Spleen (tissue), 11 donors: Measurements from ENCODE around the gene CUL9. TPM values are rescaled to one million over a fixed set of nuclear protein-coding genes. Genes with fewer than 3 reads are reported as not detected.

Experiments
- DNase-seq: peaks from one replicate; pipeline ENCODE4 v3.0.0-alpha.2; 2020
- H3K27ac ChIP-seq, 8 donors: fragments of 200-600 bp; sonication (generic) in 7 of 8; 1 replicate in 4 of 8; 2 replicates in 4 of 8; pipeline versions ENCODE4 v1.5.0 to v1.8.0; 2016 to 2021; ENCODE audit warnings: inconsistent platforms in 4 of 8, mild to moderate bottlenecking in 4 of 8, moderate library complexity in 1 of 8
- H3K27me3 ChIP-seq, 7 donors: fragments of 200-600 bp; sonication (generic) in 6 of 7; replicated peaks in 1 of 7; 1 replicate in 4 of 7; 2 replicates in 3 of 7; pipeline versions ENCODE4 v1.5.0 to v1.8.0; 2016 to 2021; ENCODE audit warnings: inconsistent platforms in 3 of 7, mild to moderate bottlenecking in 1 of 7
- H3K36me3 ChIP-seq, 6 donors: fragments of 200-600 bp; sonication (generic) in 5 of 6; 1 replicate in 4 of 6; 2 replicates in 2 of 6; pipeline versions ENCODE4 v1.5.0 to v1.8.0; 2016 to 2021; ENCODE audit warnings: inconsistent platforms in 2 of 6
- H3K4me1 ChIP-seq, 6 donors: fragments of 200-600 bp; sonication (generic) in 5 of 6; 1 replicate in 3 of 6; 2 replicates in 3 of 6; pipeline versions ENCODE4 v1.5.0 to v1.8.0; 2016 to 2021; ENCODE audit warnings: inconsistent platforms in 3 of 6
- H3K4me3 ChIP-seq, 8 donors: fragments of 200-600 bp; sonication (generic) in 7 of 8; 1 replicate in 4 of 8; 2 replicates in 4 of 8; pipeline versions ENCODE4 v1.5.0 to v1.8.0; 2016 to 2021; ENCODE audit warnings: inconsistent platforms in 4 of 8, mild to moderate bottlenecking in 4 of 8, moderate library complexity in 2 of 8
- H3K9me3 ChIP-seq, 8 donors: fragments of 200-600 bp; sonication (generic) in 7 of 8; 1 replicate in 4 of 8; 2 replicates in 4 of 8; pipeline versions ENCODE4 v1.5.0 to v1.8.0; 2016 to 2021; ENCODE audit warnings: inconsistent platforms in 4 of 8
- CTCF ChIP-seq, 11 experiments: fragments of 200-600 bp in 7 of 11; fragments of 450-650 bp in 4 of 11; sonication (generic) in 4 of 11; IDR thresholded peaks in 8 of 11; conservative IDR thresholded peaks in 3 of 11; 1 replicate in 7 of 11; 2 replicates in 4 of 11; pipeline versions ENCODE4 v1.4.0 to v1.8.0; 2016 to 2021; ENCODE audit warnings: antibody characterized with exemption in 11 of 11, inconsistent platforms in 4 of 11, mild to moderate bottlenecking in 1 of 11
- POLR2A ChIP-seq, 3 donors: fragments of 450-650 bp; IDR thresholded peaks; one replicate each; pipeline ENCODE4 v1.5.1; 2017; ENCODE audit warnings: antibody characterized with exemption in 3 of 3, mild to moderate bottlenecking in 1 of 3
- POLR2AphosphoS5 ChIP-seq, 3 donors: sonication (generic); formaldehyde crosslinking; IDR thresholded peaks; one replicate each; pipeline ENCODE4 v1.5.1; 2017; ENCODE audit warnings: antibody characterized with exemption in 3 of 3
- WGBS, 5 donors: extraction: QIAGEN DNeasy Blood & Tissue Kit in 3 of 5; methylation state at CpG; one replicate each; pipeline versions ENCODE4 v1.1.5 to v1.1.7; 2013 to 2018; 5-methylcytosine and 5-hydroxymethylcytosine counted together
- intact Hi-C: fragments of 100-400 bp; cut with DNase I; formaldehyde crosslinking; loops from one replicate; pipeline ENCODE4 v1.15.0; 2023; ENCODE audit warnings: low total_unique reads
- polyA plus RNA-seq, 3 donors: library from polyadenylated mRNA; stranded (reverse); fragments of 200-250 nt; gene quantifications; one replicate each; pipeline ENCODE4 v1.2.1, GENCODE V29; 2013
- total RNA-seq, 7 donors: library from RNA; depleted of rRNA in 3 of 7; stranded (reverse); fragments of >200 nt in 3 of 7; fragmentation: NEBNext Ultra II Directional in 4 of 7; extraction: Animal tissue kit (Norgen Biotek cat#: 25700) in 4 of 7; gene quantifications; one replicate each; pipeline versions ENCODE4 v1.1.0 to v1.2.1, GENCODE V29; 2016 to 2021
- donor health status: healthy with polysubstance abuse.
- donor health status: DM: no; HTN: no; CAD: no; lungs with moderate emphysema.
- donor health status: DM: no; HTN: no; CAD: no.
- donor health status: Bipolar disorder and iron deficiency.
- donor health status: healthy.
- donor health status: DM: no; HTN: no; CAD: no.
- donor health status: DM: yes; HTN: yes; CAD: no.

Gene CUL9
- total and polyA plus RNA-seq, 10 donors: 50.4 to 145 (median 69.1) TPM

DNA sequence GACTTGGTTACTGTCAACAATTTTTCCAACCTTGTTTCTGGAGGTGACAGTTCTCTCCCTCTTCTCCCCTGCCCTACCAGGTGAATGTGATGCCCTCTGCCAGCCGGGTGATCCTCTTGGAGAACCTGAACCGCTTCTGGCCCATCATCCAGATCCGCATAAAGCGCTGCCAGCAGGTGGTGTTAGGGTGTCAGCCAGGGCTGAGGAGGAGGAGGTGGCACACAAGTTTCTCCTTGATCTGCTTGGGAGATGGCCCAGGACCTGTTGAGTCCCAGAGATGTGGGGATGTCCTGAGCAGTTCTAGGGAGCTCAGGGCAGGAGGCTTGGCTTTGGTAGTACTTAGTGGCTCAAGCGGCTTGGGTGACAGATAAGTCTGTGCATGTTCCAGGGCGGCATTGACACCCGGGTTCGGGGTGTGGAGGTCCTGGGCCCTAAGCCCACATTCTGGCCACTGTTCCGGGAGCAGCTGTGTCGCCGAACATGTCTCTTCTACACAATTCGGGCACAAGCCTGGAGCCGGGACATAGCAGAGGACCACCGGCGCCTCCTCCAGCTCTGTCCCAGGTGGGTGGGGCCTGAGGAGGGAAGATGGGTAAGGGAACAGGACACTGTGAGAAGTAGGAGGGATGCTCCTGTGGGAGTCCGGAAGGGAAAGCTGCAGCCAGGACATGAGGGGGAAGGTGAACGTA is 21.2 kb downstream of the CUL9 start:
- TF ChIP-seq POLR2A (IDR thresholded peaks at IDR 0.05) (no peak), POLR2AphosphoS5 (IDR thresholded peaks at IDR 0.05) (peak in 1 of 3 donors; percentile 30)
- no peaks in the 10 kb centered on the region for H3K9me3 ChIP-seq
- peak; percentile 50 for DNase-seq
- no peaks in the 10 kb centered on the region for H3K4me1 ChIP-seq
- H3K4me3 ChIP-seq: no peak overlapping the region
- no peak overlapping the region for H3K27ac ChIP-seq
- no peaks in the 10 kb centered on the region for H3K27me3 ChIP-seq
- 95 to 98% (median 96%) methylated on average over 13 to 17 of the region's 17 CpGs for WGBS, 5 donors
- peaks cover 0 to 92% (median 56%) of the 10 kb centered on the region in 6 donors for H3K36me3 ChIP-seq
- intact Hi-C loops: no loop called here

- Histone ChIP-seq H3K27me3 (no peaks in the 10 kb centered on the region), H3K27ac (no peak overlapping the region), H3K4me1 (no peaks in the 10 kb centered on the region), H3K9me3 (no peaks in the 10 kb centered on the region), H3K36me3 (peaks cover 0 to 92% (median 51%) of the 10 kb centered on the region in 6 donors), H3K4me3 (no peak overlapping the region)
- WGBS, 5 donors: 92 to 96% (median 94%) methylated on average over 8 of the region's 8 CpGs
- intact Hi-C loops: no loop called here
- DNase-seq: peak; percentile 45
- TF ChIP-seq CTCF (IDR thresholded peaks at IDR 0.05 in 8 of 11, conservative IDR thresholded peaks at IDR 0.05 in 3 of 11) (no peak), POLR2AphosphoS5 (IDR thresholded peaks at IDR 0.05) (no peak), POLR2A (IDR thresholded peaks at IDR 0.05) (no peak)
Measured at GRCh38 chr6:43203718-43204095, 21.7 kb downstream of the CUL9 start.

DNA sequence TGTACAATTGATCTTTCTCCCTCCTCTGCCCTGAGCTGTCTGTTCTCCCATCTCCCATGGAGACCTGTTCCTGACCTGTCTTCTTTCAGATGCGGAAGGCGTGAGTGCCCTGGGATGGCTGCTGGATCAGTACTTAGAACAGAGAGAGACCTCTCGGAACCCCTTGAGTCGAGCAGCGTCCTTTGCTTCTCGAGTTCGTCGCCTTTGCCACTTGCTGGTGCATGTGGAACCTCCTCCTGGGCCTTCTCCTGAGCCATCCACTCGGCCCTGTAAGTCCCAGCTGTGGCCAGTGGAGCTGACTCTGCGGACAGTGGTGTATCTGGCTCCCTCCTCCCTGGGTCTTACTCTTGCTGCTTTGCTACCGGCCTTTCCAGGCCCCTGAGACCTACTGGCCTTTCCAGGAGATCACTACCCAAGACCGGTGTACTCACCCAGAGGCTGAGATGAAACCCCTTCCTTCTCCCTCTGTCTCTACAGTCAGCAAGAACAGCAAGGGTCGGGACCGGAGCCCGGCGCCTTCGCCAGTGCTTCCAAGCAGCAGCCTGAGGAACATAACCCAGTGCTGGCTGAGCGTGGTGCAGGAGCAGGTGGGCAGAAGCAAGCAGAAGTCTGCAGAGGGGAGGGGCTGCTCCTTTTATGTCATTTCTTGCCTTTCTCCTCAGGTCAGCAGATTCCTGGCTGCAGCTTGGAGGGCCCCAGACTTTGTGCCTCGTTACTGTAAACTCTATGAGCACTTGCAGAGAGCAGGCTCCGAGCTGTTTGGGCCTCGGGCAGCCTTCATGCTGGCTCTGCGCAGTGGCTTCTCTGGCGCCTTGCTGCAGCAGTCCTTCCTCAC is 22.5 kb downstream of the CUL9 start:
- peak; percentile 59 for DNase-seq
- 94 to 96% (median 96%) methylated on average over 17 to 23 of the region's 23 CpGs for WGBS, 5 donors
- H3K9me3 ChIP-seq: no peaks in the 10 kb centered on the region

DNA sequence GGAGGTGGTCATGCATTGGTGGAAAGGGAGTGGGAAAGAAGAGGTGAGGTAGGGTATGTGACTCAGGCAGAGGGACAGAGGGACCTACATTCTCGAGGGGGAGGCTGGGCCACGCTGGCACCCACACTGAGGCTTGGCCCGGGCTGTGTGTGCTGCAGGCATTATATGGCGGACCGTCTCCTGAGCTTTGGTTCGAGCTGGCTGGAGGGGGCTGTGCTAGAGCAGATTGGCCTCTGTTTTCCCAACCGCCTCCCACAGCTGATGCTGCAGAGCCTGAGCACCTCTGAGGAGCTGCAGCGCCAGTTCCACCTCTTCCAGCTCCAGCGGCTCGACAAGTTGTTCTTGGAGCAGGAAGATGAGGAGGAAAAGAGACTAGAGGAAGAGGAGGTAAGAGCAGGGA is 23.9 kb downstream of the CUL9 start:
- 96 to 99% (median 96%) methylated on average over 10 of the region's 10 CpGs for WGBS, 5 donors
- Histone ChIP-seq H3K9me3 (no peaks in the 10 kb centered on the region), H3K36me3 (peaks cover 0 to 84% (median 32%) of the 10 kb centered on the region in 6 donors), H3K27ac (no peak overlapping the region), H3K4me3 (no peak overlapping the region), H3K4me1 (no peaks in the 10 kb centered on the region), H3K27me3 (no peaks in the 10 kb centered on the region)
- peak; percentile 54 for DNase-seq
- TF ChIP-seq POLR2AphosphoS5 (IDR thresholded peaks at IDR 0.05) (peak in 1 of 3 donors; percentile 9), CTCF (IDR thresholded peaks at IDR 0.05 in 8 of 11, conservative IDR thresholded peaks at IDR 0.05 in 3 of 11) (no peak)
- intact Hi-C loops: no loop called here

More for the DNA sequence above, 22.5 kb downstream of the CUL9 start:
- TF ChIP-seq POLR2AphosphoS5 (IDR thresholded peaks at IDR 0.05) (no peak), POLR2A (IDR thresholded peaks at IDR 0.05) (no peak), CTCF (IDR thresholded peaks at IDR 0.05 in 8 of 11, conservative IDR thresholded peaks at IDR 0.05 in 3 of 11) (no peak)
- intact Hi-C loops: no loop called here
- peaks cover 0 to 91% (median 45%) of the 10 kb centered on the region in 6 donors for H3K36me3 ChIP-seq
- H3K27me3 ChIP-seq: no peaks in the 10 kb centered on the region
- H3K27ac ChIP-seq: no peak overlapping the region
- no peaks in the 10 kb centered on the region for H3K4me1 ChIP-seq
- no peak overlapping the region for H3K4me3 ChIP-seq
